ENCODE measurements around the gene ACTL7B.

The ACTL7B gene

GRCh38 chr9:108882052-108882888 is 26.5 kb upstream of the ACTL7B start:
- Histone ChIP-seq H3K79me2 (ENCODE audit: insufficient read depth, low read length) (no peaks in the 10 kb centered on the region), H3K9me2 (replicated peaks; ENCODE audit: insufficient read depth, low read length) (no peaks in the 10 kb centered on the region), H3K9ac (ENCODE audit: low read length) (no peak overlapping the region), H3K4me3 (ENCODE audit: insufficient read depth, low read length, poor library complexity, severe bottlenecking) (no peak overlapping the region), H2AFZ (ENCODE audit: low read depth, low read length, severe bottlenecking) (no peak overlapping the region), H3F3A (ENCODE audit: insufficient read depth) (no peaks in the 10 kb centered on the region), H3K27ac (ENCODE audit: low read depth, low read length) (no peak overlapping the region), H3K27me3 (ENCODE audit: low read length) (no peaks in the 10 kb centered on the region), H3K36me3 (ENCODE audit: low read length) (peaks cover 4% of the 10 kb centered on the region; the same call in 1 of the 2 replicates), H4K20me1 (ENCODE audit: low read depth, low read length) (no peaks in the 10 kb centered on the region), H3K9me3 (ENCODE audit: insufficient read depth, low read length) (no peaks in the 10 kb centered on the region), H3K4me2 (ENCODE audit: low read depth, low read length, poor library complexity, severe bottlenecking) (no peak overlapping the region)
- TF ChIP-seq EZH2phosphoT487 (conservative IDR thresholded peaks at IDR 0.05; ENCODE audit: low read length): no peak

GRCh38 chr9:108880738-108881316 is 25.0 kb upstream of the ACTL7B start:
- H4K20me1 ChIP-seq (ENCODE audit: low read depth, low read length): no peaks in the 10 kb centered on the region
- H3K9me3 ChIP-seq (ENCODE audit: insufficient read depth, low read length): no peaks in the 10 kb centered on the region
- no peaks in the 10 kb centered on the region for H3K79me2 ChIP-seq (ENCODE audit: insufficient read depth, low read length)
- H3K4me3 ChIP-seq (ENCODE audit: insufficient read depth, low read length, poor library complexity, severe bottlenecking): no peak overlapping the region
- H3K4me2 ChIP-seq (ENCODE audit: low read depth, low read length, poor library complexity, severe bottlenecking): no peak overlapping the region
- no peaks in the 10 kb centered on the region for H3K27me3 ChIP-seq (ENCODE audit: low read length)
- no peak overlapping the region for H3K9ac ChIP-seq (ENCODE audit: low read length)
- H3F3A ChIP-seq (ENCODE audit: insufficient read depth): no peaks in the 10 kb centered on the region
- H3K9me2 ChIP-seq (replicated peaks; ENCODE audit: insufficient read depth, low read length): no peaks in the 10 kb centered on the region
- peaks cover 4% of the 10 kb centered on the region; the same call in 1 of the 2 replicates for H3K36me3 ChIP-seq (ENCODE audit: low read length)
- no peak overlapping the region for H3K27ac ChIP-seq (ENCODE audit: low read depth, low read length)
- TF ChIP-seq CTCF (IDR thresholded peaks at IDR 0.05; ENCODE audit: insufficient read depth, low read length, poor library complexity, severe bottlenecking): no peak
- no peak for TF ChIP-seq EZH2phosphoT487 (conservative IDR thresholded peaks at IDR 0.05; ENCODE audit: low read length)
- no peak overlapping the region for H2AFZ ChIP-seq (ENCODE audit: low read depth, low read length, severe bottlenecking)

GRCh38 chr9:108877524-108877923 is 21.7 kb upstream of the ACTL7B start:
- Histone ChIP-seq H2AFZ (ENCODE audit: low read depth, low read length, severe bottlenecking) (no peak overlapping the region), H3K9me2 (replicated peaks; ENCODE audit: insufficient read depth, low read length) (no peaks in the 10 kb centered on the region), H3K79me2 (ENCODE audit: insufficient read depth, low read length) (no peaks in the 10 kb centered on the region), H4K20me1 (ENCODE audit: low read depth, low read length) (no peaks in the 10 kb centered on the region), H3F3A (ENCODE audit: insufficient read depth) (no peaks in the 10 kb centered on the region), H3K27me3 (ENCODE audit: low read length) (no peaks in the 10 kb centered on the region), H3K4me3 (ENCODE audit: insufficient read depth, low read length, poor library complexity, severe bottlenecking) (no peak overlapping the region), H3K36me3 (ENCODE audit: low read length) (peaks cover 9% of the 10 kb centered on the region; the same call in 1 of the 2 replicates), H3K9me3 (ENCODE audit: insufficient read depth, low read length) (no peaks in the 10 kb centered on the region), H3K9ac (ENCODE audit: low read length) (no peak overlapping the region), H3K27ac (ENCODE audit: low read depth, low read length) (no peak overlapping the region), H3K4me2 (ENCODE audit: low read depth, low read length, poor library complexity, severe bottlenecking) (no peak overlapping the region)
- TF ChIP-seq EZH2phosphoT487 (conservative IDR thresholded peaks at IDR 0.05; ENCODE audit: low read length) (no peak), CTCF (IDR thresholded peaks at IDR 0.05; ENCODE audit: insufficient read depth, low read length, poor library complexity, severe bottlenecking) (no peak)

- TF ChIP-seq CTCF (IDR thresholded peaks at IDR 0.05; ENCODE audit: insufficient read depth, low read length, poor library complexity, severe bottlenecking): no peak
- no peak for TF ChIP-seq EZH2phosphoT487 (conservative IDR thresholded peaks at IDR 0.05; ENCODE audit: low read length)
- Histone ChIP-seq H3K36me3 (ENCODE audit: low read length) (peaks cover 9% of the 10 kb centered on the region), H3K9ac (ENCODE audit: low read length) (no peak overlapping the region), H4K20me1 (ENCODE audit: low read depth, low read length) (no peaks in the 10 kb centered on the region), H3K4me3 (ENCODE audit: insufficient read depth, low read length, poor library complexity, severe bottlenecking) (no peak overlapping the region), H3F3A (ENCODE audit: insufficient read depth) (no peaks in the 10 kb centered on the region), H3K9me2 (replicated peaks; ENCODE audit: insufficient read depth, low read length) (no peaks in the 10 kb centered on the region), H2AFZ (ENCODE audit: low read depth, low read length, severe bottlenecking) (no peak overlapping the region), H3K9me3 (ENCODE audit: insufficient read depth, low read length) (no peaks in the 10 kb centered on the region), H3K27ac (ENCODE audit: low read depth, low read length) (no peak overlapping the region), H3K4me2 (ENCODE audit: low read depth, low read length, poor library complexity, severe bottlenecking) (no peak overlapping the region), H3K79me2 (ENCODE audit: insufficient read depth, low read length) (no peaks in the 10 kb centered on the region), H3K27me3 (ENCODE audit: low read length) (no peaks in the 10 kb centered on the region)
Observed at GRCh38 chr9:108876425-108876824, 20.6 kb upstream of the ACTL7B start.

Measured in SU-DHL-6 (cell line).